HepG2 (cell line): ENCODE data around the gene CNOT2. TPM values are rescaled to one million over a fixed set of nuclear protein-coding genes. Genes with fewer than 3 reads are reported as not detected.
"Not testable (repeated sequence)": the region's sequence is repeated elsewhere in the genome, so short reads cannot be mapped to it uniquely, and the experiment has no call there.

Experiments used
- ATAC-seq: fragments of 200-7000 bp; cut with Tn5 transposase; 3 replicates; pipeline ENCODE4 v1.9.1; 2020; ENCODE audit warnings: mild to moderate bottlenecking, moderate library complexity
- BruUV-seq: library from RNA; stranded (reverse); fragments of 400-500 nt; replicated peaks from 2 replicates; lab custom pipeline; 2021; lab: Mats Ljungman, UMichigan
- CTCF ChIA-PET: fragments of 300-600 bp; formaldehyde crosslinking; extraction: SDS; loops from one replicate; lab custom pipeline; 2021; ENCODE audit warnings: low total read pairs, inconsistent platforms, low intra/inter-chr PET ratio; lab: Yijun Ruan, JAX
- POLR2A ChIA-PET: fragments of 350-600 bp; sonication (Branson Sonifier 250); formaldehyde crosslinking; loops from one replicate; lab custom pipeline; 2020; ENCODE audit warnings: antibody characterized with exemption, inconsistent platforms; lab: Yijun Ruan, JAX
- DNase-seq: peaks from one replicate; pipeline ENCODE4 v3.0.0-alpha.2; 2015; ENCODE audit warnings: low spot score
- FAIRE-seq: peaks from 3 replicates; lab custom pipeline; 2011; peaks lifted over from hg19 to GRCh38; lab: Jason Lieb, UNC
- H2AFZ ChIP-seq: one replicate; pipeline ENCODE4 v1.6.1; 2011; ENCODE audit warnings: low read length, inconsistent platforms
- H3K27ac ChIP-seq: fragments of 300-600 bp; 3 replicates; pipeline ENCODE4 v1.8.0; 2011; ENCODE audit warnings: mixed run types, mild to moderate bottlenecking, mixed read lengths, low read length, inconsistent platforms; ENCODE audit not compliant: insufficient read depth; ENCODE audit errors: extremely low read length
- H3K27me3 ChIP-seq, 2 experiments: fragments of 200-600 bp in 1 of 2; 2 replicates in 1 of 2; 3 replicates in 1 of 2; pipeline versions ENCODE4 v1.6.0 to v1.8.0; 2011; ENCODE audit warnings: low read length in 2 of 2, mild to moderate bottlenecking in 2 of 2, moderate library complexity in 2 of 2, inconsistent platforms in 1 of 2; ENCODE audit not compliant: insufficient read depth in 2 of 2, control insufficient read depth in 1 of 2
- H3K36me3 ChIP-seq, 2 experiments: fragments of 200-600 bp in 1 of 2; replicated peaks in 1 of 2; 2 replicates in 1 of 2; 3 replicates in 1 of 2; pipeline versions ENCODE4 v1.5.1 to v1.8.0; 2011; ENCODE audit warnings: low read length in 2 of 2, inconsistent platforms in 1 of 2; ENCODE audit not compliant: insufficient read depth in 2 of 2, control insufficient read depth in 1 of 2
- H3K4me1 ChIP-seq: 2 replicates; pipeline ENCODE4 v1.5.1; 2012; ENCODE audit warnings: low read length, inconsistent platforms; ENCODE audit not compliant: insufficient read depth
- H3K4me2 ChIP-seq: 2 replicates; pipeline ENCODE4 v1.6.0; 2011; ENCODE audit warnings: low read depth, low read length, inconsistent platforms
- H3K4me3 ChIP-seq, 3 experiments: fragments of 200-600 bp in 1 of 3; sonication (generic), shearing (Covaris generic) in 1 of 3; replicated peaks in 1 of 3; 2 replicates each; pipeline ENCODE4 v1.5.1; 2011 to 2016; ENCODE audit warnings: low read length in 3 of 3, inconsistent platforms in 2 of 3, low read depth in 2 of 3, mild to moderate bottlenecking in 2 of 3, control low read depth in 1 of 3, mixed read lengths in 1 of 3; ENCODE audit not compliant: insufficient read depth in 1 of 3
- H3K79me2 ChIP-seq: one replicate; pipeline ENCODE4 v1.6.1; 2011; ENCODE audit warnings: low read length, inconsistent platforms; ENCODE audit not compliant: insufficient read depth
- H3K9ac ChIP-seq: 2 replicates; pipeline ENCODE4 v1.6.0; 2011; ENCODE audit warnings: mild to moderate bottlenecking, low read depth, low read length, inconsistent platforms; ENCODE audit not compliant: insufficient read depth
- H3K9me3 ChIP-seq: 2 replicates; pipeline ENCODE4 v1.5.1; 2012; ENCODE audit warnings: mild to moderate bottlenecking, low read length
- H4K20me1 ChIP-seq: 2 replicates; pipeline ENCODE4 v1.6.0; 2011; ENCODE audit warnings: inconsistent platforms, mild to moderate bottlenecking, low read length, moderate library complexity; ENCODE audit not compliant: insufficient read depth
- MAF1 ChIP-seq: sonication (generic); formaldehyde crosslinking; IDR thresholded peaks from 2 replicates; pipeline ENCODE4 v1.5.0; 2020; ENCODE audit warnings: missing genetic modification reagents, borderline replicate concordance
- RBM22 ChIP-seq: fragments of 200-400 bp; formaldehyde crosslinking; optimal IDR thresholded peaks from 2 replicates; pipeline ENCODE3; 2017; ENCODE audit warnings: mild to moderate bottlenecking, low read length, moderate library complexity
- SAFB2 ChIP-seq: sonication (generic); formaldehyde crosslinking; IDR thresholded peaks from 2 replicates; pipeline ENCODE4 v1.5.1; 2020; ENCODE audit warnings: missing genetic modification reagents, low read depth, mild to moderate bottlenecking, borderline replicate concordance
- ZBTB33 ChIP-seq: sonication (generic); formaldehyde crosslinking; IDR thresholded peaks from 2 replicates; pipeline ENCODE4 v1.4.0; 2020; ENCODE audit warnings: missing genetic modification reagents
- ZMYM4 ChIP-seq: sonication (generic); formaldehyde crosslinking; IDR thresholded peaks from 2 replicates; pipeline ENCODE4 v1.8.1; 2023; ENCODE audit warnings: mild to moderate bottlenecking, missing genetic modification reagents
- ZNF281 ChIP-seq: sonication (generic); formaldehyde crosslinking; IDR thresholded peaks from 2 replicates; pipeline ENCODE4 v1.4.0; 2020; ENCODE audit warnings: missing genetic modification reagents, borderline replicate concordance
- WGBS: methylation state at CpG from one replicate; pipeline ENCODE4 v1.1.6; 2017; ENCODE audit warnings: low lambda C conversion rate; 5-methylcytosine and 5-hydroxymethylcytosine counted together
- in situ Hi-C: cut with HindIII; loops from 2 replicates; pipeline ENCODE4 v1.10.0; 2017; ENCODE audit warnings: low pct_unique_long_range_greater_than_20kb; ENCODE audit not compliant: extremely low pct_ligation_motif_present
- intact Hi-C: fragments of 100-400 bp; cut with micrococcal nuclease; formaldehyde crosslinking; loops from one replicate; pipeline ENCODE4 v1.10.0; 2022; ENCODE audit not compliant: unreplicated experiment
- polyA plus RNA-seq, 8 experiments: library from polyadenylated mRNA; depleted of rRNA in 3 of 8; stranded (reverse) in 7 of 8; unstranded in 1 of 8; fragments of >200 nt; fragmentation: Illumina TruSeq in 4 of 8; extraction: Trizol in 4 of 8; gene quantifications; 2 replicates each; pipeline versions ENCODE4 v1.2.1 to v1.2.3, GENCODE V29; 2011 to 2016; ENCODE audit warnings: low read depth in 4 of 8, missing spikeins in 1 of 8, mixed read lengths in 1 of 8; ENCODE audit not compliant: insufficient read depth in 1 of 8
- total RNA-seq, 5 experiments: library from RNA; depleted of rRNA; stranded (reverse); fragments of >200 nt; fragmentation: Illumina TruSeq; extraction: Trizol; gene quantifications; 2 replicates each; pipeline ENCODE4 v1.2.3, GENCODE V29; 2016; ENCODE audit warnings: low read depth in 1 of 5

CNOT2 gene
- total and polyA plus RNA-seq, 2 of the 13 experiments (the other 11 are each of a cell fraction or from before 2014, with no cell fraction given): 54.5 to 76.6 TPM

- no peak for FAIRE-seq
- 82% methylated on average over 3 of the region's 3 CpGs for whole genome bisulfite sequencing
- POLR2A ChIA-PET: no interaction called here
Measured at GRCh38 chr12:70292017-70292776, 49.0 kb downstream of the CNOT2 start.

GRCh38 chr12:70304684-70305555 is 61.7 kb downstream of the CNOT2 start:
- intact Hi-C loops, H3K4me2 ChIP-seq, H3K36me3 ChIP-seq, DNase-seq, H3K4me1 ChIP-seq, H4K20me1 ChIP-seq, H3K27me3 ChIP-seq, H3K4me3 ChIP-seq, H3K27ac ChIP-seq, CTCF ChIA-PET, ATAC-seq, H3K9ac ChIP-seq, in situ Hi-C loops, H2AFZ ChIP-seq, H3K9me3 ChIP-seq, POLR2A ChIA-PET, FAIRE-seq, BruUV-seq: not testable (repeated sequence)
- H3K79me2 ChIP-seq: peaks cover 14% of the 10 kb centered on the region
- TF ChIP-seq ZBTB33 (CRISPR knock-in tag) (0 out of 2 replicates have a peak, but pooled peaks have one; percentile 32), ZMYM4 (CRISPR knock-in tag) (0 out of 2 replicates have a peak, but pooled peaks have one; percentile 23), ZNF281 (CRISPR knock-in tag) (peak; percentile 72; the same call in 1 of the 2 replicates)
- WGBS: 88% methylated on average over 24 of the region's 25 CpGs

More at GRCh38 chr12:70292017-70292776, 49.0 kb downstream of the CNOT2 start:
- Histone ChIP-seq H3K79me2 (peaks cover 26% of the 10 kb centered on the region), H3K36me3 (peaks cover 0 to 10% of the 10 kb centered on the region in 2 experiments; a peak in 1 of 5 replicates), H3K4me2 (no peak overlapping the region), H3K4me1 (no peaks in the 10 kb centered on the region), H3K9ac (no peak overlapping the region), H3K27ac (no peak overlapping the region), H3K4me3 (no peak overlapping the region), H3K9me3 (no peaks in the 10 kb centered on the region), H2AFZ (no peak overlapping the region), H4K20me1 (peaks cover 3% of the 10 kb centered on the region; the same call in 1 of the 2 replicates), H3K27me3 (no peaks in the 10 kb centered on the region)
- no TSS peak for BruUV-seq
- ATAC-seq (peak; percentile 45; the same call in 1 of the 3 replicates), DNase-seq (no peak)
- intact Hi-C loops (no loop called here), in situ Hi-C loops (no loop called here)
- CTCF ChIA-PET: no interaction called here
- peak; percentile 54 for TF ChIP-seq RBM22
- TF ChIP-seq ZMYM4 (CRISPR knock-in tag): no peak
- no peak for TF ChIP-seq SAFB2 (CRISPR knock-in tag)
- no peak for TF ChIP-seq MAF1
